HG03066 (cell line): ENCODE data around the gene SOCS2.
A peak's percentile ranks its signal among the peaks of the same experiment; 100 is the strongest.
"Not testable (repeated sequence)": the region's sequence is repeated elsewhere in the genome, so short reads cannot be mapped to it uniquely, and the experiment has no call there.

Experiments used
- ATAC-seq: cut with Tn5 transposase; IDR thresholded peaks from one replicate; pipeline ENCODE4 v1.9.1; 2021; ENCODE audit warnings: low read depth; ENCODE audit not compliant: unreplicated experiment

The SOCS2 gene, protein sequence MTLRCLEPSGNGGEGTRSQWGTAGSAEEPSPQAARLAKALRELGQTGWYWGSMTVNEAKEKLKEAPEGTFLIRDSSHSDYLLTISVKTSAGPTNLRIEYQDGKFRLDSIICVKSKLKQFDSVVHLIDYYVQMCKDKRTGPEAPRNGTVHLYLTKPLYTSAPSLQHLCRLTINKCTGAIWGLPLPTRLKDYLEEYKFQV

DNA sequence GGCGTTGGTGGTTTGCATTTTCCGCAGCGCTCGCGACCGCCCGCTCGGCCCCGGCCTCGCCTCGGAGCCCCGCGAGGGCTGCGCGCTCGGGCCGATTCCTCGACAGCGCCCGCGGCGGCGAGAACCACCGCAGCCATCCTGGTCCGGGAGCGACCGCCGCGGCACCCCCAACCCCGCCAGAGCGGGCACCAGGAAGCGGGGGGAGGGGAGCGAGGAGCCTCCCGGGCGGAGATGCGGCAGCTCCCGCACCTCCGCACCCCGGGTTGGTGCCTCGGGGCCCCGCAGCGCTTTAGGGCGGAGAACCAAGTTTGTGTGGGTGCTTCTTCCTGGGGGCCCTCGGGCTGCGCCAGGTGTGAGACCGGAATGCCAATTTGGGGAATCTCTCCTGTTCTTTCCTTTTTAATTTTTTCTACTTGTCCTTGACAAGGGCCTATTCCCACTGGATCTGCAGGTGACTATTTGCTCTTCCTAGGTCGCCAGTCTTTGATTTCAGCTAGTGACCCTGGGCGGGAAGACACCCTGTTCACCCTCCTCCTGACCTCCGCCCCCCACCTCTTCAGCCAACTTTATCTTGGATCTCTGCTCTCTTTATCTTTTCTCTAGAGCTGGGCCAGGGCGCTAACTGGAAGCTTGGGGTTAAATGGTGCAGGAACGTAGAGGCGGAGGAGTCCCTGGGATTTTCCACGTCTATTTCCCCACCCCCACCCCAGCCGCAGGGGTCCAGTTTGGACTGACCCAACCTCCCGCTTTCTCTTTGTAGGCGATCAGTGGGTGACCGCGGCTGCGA is at the start of gene SOCS2:
Gene SOCS2, plus strand, starts transcription at position 751 of the 787 bp plus-strand sequence. CDS start 223 bp downstream, outside the sequence.
- no peak for ATAC-seq

DNA sequence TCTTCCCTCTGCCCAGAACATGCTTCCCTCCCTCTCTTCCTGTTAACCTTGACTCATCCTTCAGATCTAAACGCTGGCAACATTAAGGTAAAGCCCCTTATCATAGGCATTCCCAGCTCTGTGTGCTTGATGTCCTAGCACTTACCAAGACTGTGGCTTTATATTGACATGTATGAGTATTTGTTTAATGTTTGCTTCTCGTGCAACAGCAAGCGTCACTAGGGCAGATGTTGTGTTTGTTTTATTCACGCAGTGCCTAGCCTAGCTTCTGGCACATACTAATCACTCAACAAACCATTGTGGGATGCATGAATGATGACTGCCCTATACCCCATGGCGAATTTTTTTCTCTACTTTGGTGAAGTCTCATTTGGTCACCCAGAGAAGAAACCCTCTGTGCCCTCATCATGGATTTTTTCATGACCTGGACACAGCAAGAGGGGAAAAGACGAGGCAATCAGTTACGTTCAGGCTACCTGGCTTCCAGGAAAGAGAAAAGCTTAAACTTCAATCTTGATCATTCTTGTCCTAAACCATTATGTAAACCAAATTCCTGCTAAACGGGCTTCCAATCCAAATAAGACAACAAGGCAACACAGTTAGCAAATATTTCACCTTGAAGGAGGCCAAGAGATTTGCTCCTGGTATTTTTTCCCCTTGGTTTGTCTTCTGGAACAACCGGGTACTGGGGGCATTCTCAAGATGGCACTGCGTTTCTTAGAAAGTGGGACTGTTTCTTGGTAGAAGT is 47.9 kb upstream of the SOCS2 start:
- no peak for ATAC-seq

DNA sequence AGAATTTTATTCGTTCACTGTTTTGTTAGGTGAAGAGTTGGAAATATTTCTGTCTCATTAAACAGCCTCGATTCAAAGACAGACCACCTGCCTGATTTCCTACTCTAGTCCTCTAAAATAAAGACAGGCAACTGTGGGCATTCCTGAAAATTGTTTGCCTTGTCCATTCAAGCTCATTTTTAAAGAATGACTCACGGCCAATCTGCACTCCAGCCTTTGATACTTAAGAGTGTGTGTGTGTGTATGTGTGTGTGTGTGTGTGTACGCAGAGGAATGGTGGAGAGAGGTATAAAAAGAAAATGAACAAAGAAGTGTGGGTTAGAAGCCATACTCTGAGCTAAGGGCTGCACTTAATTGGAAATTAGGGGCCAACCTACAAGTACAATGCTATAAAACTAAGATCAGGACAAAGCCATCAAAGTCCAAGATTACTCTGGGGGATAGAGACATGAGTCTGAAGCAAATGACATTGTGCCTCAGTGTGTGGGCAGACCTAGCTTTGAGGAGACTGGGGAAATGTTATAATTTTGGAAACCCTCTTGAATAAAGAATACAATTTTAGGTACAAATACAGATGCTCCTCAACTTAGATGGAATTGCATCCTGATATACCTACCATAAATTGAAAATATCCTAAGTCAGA is 45.6 kb upstream of the SOCS2 start:
- ATAC-seq = no peak

DNA sequence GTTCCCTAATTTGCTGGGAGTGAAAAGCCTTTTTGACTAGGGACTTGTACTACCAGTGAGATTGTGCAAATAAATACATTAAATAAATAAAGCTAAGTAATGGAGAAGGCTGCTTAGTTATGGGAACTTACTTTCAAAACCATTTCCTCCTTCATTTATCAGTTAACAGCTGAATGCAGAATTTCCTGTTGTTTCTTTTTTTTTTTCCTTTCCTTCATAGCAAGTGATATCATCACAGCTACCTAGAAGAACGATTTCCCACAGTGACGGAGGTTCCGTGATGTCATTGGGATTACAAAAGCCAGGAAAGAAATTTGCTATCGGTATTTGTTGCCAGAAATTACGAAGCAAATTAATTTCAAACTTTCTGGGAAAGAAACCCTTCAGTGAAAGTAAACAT is 42.1 kb upstream of the SOCS2 start:
- ATAC-seq = no peak

DNA sequence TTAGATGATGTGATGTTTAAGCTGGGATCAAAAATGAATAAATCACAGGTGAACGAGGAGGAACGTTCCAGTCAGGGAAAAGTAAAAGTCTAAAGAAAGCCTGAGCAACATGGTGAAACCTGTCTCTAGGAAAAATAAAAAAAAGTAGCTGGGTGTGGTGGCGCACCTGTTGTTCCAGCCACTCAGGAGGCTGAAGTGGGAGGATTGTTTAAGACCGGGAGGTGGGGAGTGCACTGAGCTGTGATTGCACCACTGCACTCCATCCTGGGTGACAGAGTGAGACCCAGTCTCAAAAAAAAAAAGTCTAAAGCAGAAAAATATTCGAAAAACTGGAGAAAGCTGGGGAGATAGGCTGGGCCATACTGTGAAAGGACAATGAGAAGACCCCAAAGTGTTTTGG is 39.2 kb upstream of the SOCS2 start:
- no peak for ATAC-seq

DNA sequence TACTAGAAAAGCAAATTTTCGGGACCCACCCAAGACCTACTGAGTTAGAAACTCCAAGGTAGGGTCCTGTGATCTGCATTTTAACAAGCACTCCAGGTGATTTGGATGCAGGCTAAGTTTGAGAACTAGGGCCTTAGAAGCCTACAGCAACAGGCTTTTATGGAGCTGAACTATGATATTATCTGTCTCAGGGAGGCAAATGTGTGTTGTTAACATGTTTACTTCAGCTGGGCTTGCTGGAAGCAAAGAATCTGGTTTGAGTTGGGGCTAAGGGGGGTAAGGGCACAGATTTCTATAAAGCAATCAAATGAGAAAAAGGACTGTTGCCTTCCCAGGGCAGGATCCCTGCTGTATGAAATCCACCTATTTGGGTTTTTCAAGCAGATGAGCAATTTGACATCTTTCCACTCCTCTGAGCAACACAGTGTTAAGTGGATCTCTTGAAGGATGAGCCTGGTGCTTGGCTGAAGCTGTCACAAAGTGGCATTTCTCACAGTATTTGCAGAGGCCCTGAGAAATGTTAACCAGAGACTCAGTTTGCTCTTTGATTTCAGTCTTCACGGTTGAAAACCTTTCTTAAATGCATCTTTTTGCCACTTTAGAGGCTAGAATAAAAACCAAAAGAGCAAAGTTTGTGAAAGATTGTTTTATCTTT is 36.2 kb upstream of the SOCS2 start:
- ATAC-seq = peak; percentile 34

DNA sequence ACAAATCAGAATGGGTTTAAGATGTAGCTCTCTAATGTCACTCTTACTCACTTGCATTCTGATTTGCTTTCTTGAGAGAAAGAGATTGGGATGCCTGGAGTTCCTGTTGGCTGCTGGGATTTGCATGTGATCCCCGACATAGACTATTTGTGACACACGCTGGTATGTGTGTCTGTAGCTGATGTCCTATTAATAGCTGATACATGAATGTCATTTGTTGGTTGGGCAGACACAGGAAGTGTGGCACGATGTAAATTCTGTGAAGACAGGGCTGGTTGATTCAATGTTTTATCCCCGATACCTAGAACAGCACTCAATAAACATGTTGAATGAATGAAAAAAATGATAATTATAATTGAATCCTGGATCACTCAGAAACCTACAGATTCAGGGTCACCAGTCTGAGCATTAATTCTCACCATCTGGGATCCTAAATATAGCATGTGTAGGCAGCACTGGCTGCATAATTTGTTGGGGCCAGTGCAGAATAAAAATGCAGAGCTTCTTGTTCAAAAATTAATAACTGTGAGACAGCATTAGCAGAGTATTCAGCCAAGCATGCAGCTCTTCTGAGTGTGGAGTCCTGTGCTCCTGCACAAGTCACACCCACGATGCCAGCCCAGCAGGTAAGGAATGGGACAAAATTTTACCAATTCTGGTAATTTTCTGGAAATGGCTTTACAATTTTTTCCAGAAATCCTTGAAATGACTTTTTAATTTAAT is 35.5 kb upstream of the SOCS2 start:
- ATAC-seq = peak; percentile 71

DNA sequence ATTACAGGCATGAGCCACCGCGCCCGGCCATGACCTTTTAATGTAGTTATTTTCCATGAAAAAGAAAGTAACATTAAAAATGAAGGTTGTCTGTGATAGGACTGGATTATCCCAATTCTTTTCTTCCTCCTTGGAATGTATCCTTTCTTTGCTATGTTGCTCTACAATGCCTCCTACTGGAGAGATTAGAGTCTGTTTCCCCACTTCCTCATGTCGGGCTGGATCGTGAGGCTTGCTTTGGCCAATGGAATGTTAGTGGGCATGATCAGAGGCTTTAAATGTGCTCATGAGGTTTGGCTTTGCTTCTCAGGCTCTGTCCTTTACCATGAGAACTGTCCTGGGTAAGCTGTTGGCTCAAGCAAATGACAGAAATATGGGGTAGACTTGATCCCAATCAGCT is 34.7 kb upstream of the SOCS2 start:
- ATAC-seq = no peak

DNA sequence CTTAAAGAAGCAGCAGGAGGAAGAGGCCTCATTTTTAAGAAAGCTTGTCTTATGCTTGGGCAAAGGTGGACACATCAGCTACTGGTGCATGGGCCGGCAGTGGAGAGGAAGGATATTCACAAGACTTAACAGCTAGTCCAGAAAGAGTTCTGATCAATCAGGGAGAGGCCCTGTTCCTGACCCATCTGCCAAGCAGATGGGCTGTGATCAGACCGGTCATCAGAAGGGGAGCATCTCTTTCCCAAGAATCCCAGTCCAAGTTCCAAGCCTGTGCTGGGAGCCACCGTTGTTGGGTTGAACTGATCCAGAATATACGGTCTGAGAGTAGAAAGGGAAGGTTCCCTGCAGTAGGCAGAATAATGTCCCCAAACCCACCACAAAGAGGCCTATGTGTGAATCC is 32.7 kb upstream of the SOCS2 start:
- ATAC-seq = no peak

DNA sequence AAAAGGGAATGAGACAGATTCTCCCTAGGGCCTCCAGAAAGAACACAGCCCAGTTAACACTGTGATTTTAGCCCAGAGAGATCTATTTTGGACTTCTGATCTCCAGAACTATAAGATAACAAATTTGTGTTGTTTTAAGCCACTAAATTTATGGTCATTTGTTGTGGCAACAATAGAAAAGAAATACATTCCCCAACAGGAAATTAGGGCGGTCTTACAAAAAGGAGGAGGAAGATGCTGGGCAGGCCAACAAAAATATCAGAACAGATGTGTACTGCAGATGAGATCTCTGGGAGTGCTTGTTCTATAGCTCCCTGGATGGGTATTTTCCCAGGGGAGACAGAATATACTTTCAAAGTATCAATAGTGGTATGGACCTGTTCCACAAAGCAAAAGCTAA is 32.0 kb upstream of the SOCS2 start:
- ATAC-seq = no peak

DNA sequence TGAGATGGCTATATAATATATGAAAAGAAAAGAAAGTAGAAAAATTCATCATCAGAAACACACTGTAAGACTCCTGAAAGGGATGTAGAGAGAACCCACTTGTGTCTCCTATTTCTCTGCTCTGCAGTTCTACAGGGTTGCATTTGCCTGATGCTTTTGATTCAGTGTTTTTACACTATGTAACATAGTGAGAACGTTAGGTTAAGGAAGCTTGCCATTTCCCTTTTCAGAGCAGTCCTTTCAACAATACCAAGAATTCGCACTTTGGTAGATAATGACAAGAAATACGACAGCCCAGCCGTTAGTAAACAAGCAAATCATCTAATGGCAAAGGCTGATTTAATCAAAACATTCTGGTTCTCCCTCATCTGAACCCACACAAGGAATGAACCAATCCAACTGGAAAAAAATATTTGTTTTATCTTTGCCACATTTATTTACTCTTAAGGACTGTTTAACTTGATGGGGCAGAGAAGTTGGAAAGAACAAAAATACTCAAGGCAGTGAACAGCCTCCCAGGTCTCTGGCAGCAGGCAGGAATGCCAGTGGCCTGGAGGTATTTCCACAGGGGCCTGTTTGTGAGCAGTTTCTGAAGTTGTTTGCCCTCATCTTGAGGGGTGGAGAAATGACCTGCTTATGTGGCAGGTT is 30.8 kb upstream of the SOCS2 start:
- ATAC-seq = no peak

DNA sequence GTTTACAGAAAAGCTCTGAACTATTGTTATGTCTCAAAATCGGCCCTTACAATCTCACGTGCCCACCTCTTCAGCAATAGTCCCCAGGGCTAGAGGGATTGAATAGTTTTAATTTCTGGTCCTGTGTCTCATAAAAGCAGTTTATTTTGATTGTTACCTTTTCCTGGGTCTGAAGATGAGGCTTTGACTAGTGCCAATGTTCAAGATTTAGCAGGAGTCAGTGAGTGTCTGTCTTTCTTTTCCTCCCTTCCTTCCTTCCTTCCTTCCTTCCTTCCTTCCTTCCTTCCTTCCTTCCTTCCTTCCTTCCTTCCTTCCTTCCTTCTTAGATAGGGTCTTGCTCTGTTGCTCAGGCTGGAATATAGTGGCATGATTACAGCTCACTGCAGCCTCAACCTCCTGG is 24.7 kb upstream of the SOCS2 start:
- no peak for ATAC-seq

DNA sequence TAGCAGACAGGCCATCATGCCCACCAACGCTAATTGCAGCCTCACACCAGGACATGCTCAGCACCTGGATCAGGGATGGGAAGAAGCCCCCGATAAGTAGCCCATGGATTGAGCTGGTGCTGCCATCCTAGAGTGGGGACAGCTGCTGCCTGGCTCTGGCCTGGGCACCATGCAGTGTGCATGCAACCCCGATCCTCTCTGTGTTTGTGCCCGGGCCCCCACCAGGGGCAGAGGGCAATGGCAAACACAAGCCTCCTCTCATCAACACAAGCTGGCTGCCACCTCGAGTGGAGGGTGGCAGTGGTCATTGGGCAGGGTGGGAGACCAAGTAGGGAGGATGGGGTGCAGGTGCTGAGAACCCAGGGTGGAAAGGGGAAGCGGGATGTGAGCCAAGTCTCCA is 23.3 kb upstream of the SOCS2 start:
- no peak for ATAC-seq

DNA sequence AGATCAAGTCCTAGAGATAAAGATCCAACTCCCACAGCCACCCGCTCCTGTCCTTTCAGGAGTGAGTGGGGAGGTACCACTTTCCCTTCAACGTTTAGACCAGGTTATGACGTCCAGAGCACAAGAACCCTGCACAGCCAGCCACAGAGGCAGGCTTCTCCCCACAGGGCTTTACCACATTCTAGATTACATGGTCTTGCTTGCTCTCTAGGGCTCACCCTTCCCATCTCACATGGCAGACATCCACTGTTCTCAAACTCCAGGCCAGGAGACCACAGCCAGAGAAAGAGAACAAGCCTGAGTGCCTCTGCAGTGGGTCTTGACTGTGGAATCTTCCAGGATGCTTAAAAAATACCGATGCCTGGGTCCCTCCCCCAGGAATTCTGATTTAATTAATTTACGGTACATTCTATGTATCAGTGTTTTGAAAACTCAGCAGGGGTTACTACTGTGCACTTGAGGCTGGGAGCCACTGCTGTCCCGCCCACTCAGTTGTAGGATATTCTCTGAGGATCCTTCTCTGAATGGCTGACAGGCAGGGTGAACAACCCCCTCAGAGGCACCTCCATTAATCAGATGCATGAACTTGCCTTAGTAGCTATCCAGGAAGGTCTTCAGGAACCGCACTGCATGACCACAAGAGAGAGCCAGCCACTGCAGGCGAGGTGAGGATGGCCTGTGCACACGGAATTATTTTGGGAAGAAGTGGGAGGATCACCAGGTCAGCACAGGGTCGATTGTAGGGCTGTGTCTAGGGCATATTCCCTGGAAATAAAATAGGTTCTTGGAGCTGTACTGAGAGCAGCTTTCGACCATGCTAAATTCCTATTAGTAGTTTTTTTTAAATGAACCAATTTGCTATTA is 21.5 kb upstream of the SOCS2 start:
- no peak for ATAC-seq

DNA sequence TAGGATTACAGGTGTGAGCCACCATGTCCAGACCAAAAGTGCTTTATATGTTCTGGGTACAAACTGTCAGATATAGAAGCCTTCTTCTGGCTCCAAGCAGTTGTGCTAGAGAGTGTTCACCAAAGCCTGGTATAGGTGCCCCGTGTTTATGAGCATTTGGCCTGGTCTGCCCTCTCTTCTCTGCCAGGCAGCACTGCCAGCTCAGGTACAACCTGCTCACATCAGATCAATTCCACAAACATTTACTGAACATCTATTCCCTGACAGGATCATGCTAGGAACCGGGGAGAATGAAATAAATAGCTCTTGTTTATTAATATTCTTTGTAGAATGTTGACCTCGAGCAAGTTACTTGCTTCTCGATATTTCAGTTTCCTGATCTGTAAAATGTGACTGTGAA is 20.0 kb upstream of the SOCS2 start:
- no peak for ATAC-seq

DNA sequence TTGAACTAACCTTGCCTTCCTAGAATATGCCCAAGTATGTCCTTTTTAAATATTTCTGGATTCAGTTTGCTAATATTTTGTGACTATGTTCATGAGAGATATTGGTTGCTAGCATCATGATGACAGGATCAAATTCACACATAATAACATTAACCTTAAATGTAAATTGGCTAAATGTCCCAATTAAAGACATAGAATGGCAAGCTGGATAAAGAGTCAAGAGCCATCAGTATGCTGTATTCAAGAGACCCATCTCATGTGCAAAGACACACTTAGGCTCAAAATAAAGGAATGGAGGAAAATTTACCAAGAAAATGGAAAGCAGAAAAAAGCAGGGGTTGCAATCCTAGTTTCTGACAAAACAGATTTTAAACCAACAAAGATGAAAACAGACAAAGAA is 14.6 kb upstream of the SOCS2 start:
- not testable (repeated sequence) for ATAC-seq

DNA sequence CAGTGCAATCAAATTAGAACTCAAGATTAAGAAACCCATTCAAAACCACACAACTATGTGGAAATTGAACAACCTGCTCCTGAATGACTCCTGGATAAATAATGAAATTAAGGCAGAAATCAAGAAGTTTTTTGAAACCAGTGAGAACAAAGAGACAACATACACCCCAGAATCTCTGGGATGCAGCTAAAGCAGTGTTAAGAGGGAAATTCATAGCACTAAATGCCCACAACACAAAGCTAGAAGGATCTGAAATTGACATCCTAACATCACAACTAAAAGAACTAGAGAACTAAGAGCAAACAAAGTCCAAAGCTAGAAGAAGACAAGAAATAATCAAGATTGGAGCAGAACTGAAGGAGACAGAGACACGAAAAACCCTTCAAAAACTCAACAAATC is 13.8 kb upstream of the SOCS2 start:
- not testable (repeated sequence) for ATAC-seq

DNA sequence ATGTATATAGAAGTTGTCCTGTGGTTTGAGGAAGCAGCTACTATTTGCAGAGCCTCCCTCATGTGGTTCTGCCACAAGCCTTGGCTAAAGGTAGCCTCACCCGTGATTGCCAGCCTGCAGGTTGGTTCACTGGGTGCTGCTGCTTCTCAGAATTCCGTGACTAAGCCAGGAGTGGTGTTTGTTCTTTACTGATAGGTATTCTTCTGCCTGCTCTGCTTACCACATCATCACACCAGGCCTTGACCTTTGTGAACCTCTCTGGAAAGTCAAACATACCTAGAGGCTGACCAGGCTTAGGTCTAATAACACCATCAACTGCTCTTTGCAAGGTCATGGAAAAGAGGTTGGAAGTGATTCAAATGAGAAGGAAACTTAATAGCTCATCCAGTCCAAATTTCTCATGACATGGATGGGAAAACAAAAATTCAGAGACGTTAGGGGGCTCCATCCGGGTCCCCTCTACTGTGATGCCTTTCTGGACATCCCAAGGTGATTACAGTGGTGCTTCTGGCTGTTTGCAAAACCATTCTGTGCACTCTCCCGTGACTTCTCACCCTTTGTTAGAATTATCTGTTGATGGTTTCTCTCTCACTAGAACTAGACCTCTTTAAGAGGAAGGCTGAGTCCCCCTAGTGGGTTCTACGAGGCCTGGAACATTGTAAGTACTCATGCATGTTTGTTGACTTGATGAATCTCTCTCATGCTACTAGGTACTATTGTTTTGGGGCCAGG is 8.5 kb upstream of the SOCS2 start:
- no peak for ATAC-seq
